HG02642 (cell line): ENCODE measurements around the gene OR2F1.
"Not testable (repeated sequence)": the region's sequence is repeated elsewhere in the genome, so short reads cannot be mapped to it uniquely, and the experiment has no call there.

Experiments used
- ATAC-seq: cut with Tn5 transposase; IDR thresholded peaks from one replicate; pipeline ENCODE4 v1.9.1; 2021; ENCODE audit warnings: mild to moderate bottlenecking; ENCODE audit not compliant: unreplicated experiment, poor library complexity

OR2F1 gene

DNA sequence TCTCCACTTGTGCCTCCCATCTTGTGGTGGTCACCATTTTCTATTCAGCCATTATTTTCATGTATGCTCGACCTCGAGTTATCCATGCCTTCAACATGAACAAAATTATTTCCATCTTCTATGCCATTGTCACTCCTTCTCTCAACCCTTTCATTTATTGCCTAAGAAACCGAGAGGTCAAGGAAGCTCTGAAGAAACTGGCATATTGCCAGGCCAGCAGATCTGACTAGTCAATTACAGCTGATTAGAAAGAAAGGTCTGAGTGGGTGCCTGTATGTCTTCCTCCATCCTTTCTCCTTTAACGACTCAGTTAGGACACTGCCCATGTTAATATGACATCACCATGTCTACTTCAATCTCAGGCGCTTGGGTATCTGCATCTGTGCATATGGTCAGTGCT lies 50.1 kb downstream of the OR2F1 start:
- ATAC-seq = no peak

DNA sequence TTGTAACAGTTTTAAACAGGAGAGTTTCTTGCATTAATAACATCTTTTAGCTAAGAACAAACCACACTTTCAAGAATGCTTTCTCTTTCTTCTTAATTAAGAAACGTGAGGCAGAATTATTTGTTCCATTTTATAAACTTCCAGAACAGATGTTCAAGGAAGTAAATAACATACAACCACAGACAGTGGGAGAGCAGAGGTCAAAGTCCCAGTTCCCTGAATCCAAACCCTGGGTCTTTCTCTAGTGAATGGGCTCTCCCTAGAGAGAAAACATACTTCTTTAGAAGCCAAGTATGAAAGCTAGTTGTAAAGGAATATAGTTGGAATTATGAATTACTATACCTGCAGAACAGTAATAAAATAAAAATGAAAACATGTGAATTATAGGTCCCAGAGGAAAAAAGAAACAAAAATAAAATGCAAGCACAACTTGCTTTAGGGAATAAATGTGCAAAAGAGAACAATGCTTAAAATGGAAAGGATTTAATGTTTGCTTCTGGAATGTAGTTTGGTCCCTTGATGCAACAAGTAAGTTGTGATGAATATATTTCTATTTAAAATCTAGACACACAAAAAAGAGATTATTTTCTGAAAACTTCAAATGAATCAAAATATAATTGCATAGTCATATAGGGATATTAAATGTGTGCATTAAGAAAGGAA lies 51.5 kb downstream of the OR2F1 start:
- no peak for ATAC-seq

DNA sequence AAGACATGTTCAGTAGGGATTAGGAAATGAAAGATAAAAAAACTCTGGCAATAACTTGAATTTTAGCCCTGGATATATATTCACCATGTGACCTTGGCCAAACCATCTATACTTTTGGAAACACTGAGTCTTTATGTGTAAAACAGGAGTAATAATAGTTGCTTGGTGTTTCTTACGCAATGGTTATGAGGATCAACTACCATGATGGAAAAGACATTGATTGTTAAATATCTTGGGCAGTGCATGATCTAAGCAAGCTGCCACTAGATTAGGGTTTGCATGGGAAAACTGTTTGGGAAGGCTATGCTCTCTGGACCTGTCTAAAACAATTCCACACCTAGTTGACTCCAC lies 52.0 kb downstream of the OR2F1 start:
- ATAC-seq = no peak

DNA sequence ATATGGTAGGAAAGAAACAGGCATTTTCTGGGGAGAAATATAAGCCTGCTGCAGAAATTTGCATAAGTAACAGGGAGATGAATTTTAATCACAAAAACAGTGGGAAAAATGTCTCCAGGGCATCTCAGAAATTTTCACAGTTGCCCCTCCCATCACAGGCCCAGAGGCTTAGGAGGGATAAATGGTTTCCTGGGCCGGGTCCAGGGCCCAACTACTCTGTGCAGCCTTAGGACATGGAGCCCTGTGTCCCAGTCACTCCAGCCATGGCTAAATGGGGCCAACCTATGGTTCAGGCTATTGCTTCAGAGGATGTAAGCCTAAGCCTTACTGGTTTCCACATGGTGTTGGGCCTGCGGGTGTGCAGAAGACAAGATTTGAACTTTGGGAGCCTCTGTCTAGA lies 54.7 kb downstream of the OR2F1 start:
- no peak for ATAC-seq

DNA sequence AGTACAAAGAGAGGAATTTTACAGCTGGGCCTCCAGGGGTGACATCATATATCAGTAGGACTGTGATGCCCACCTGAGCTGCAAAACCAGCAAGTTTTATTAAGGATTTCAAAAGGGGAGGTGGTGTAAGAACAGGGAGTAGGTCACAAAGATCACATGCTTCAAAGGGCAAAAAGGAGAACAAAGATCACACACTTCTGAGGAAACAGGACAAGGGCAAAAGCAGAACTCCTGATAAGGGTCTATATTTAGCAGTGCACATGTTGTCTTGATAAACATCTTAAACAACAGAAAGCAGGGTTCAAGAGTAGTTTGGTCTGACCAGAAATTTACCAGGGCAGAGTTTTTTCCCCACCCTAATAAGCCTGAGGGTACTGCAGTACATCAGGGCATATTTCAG lies 55.4 kb downstream of the OR2F1 start:
- not testable (repeated sequence) for ATAC-seq

DNA sequence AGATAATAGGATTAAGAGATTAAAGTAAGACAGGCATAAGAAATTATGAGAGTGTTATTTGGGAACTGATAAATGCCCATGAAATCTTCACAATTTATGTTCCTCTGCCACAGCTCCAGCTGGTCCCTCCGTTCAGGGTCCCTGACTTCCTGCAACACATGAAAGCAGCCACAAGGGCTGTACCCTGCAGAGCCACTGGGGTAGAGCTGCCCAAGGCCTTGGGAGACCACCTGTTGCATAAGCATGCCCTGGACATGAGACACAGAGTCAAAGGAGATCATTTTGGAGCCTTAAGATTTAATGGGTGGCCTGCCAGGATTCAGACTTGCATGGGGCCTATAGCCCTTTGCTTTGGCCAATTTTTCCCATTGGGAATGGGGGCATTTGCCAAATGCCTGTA lies 56.2 kb downstream of the OR2F1 start:
- ATAC-seq = not testable (repeated sequence)

DNA sequence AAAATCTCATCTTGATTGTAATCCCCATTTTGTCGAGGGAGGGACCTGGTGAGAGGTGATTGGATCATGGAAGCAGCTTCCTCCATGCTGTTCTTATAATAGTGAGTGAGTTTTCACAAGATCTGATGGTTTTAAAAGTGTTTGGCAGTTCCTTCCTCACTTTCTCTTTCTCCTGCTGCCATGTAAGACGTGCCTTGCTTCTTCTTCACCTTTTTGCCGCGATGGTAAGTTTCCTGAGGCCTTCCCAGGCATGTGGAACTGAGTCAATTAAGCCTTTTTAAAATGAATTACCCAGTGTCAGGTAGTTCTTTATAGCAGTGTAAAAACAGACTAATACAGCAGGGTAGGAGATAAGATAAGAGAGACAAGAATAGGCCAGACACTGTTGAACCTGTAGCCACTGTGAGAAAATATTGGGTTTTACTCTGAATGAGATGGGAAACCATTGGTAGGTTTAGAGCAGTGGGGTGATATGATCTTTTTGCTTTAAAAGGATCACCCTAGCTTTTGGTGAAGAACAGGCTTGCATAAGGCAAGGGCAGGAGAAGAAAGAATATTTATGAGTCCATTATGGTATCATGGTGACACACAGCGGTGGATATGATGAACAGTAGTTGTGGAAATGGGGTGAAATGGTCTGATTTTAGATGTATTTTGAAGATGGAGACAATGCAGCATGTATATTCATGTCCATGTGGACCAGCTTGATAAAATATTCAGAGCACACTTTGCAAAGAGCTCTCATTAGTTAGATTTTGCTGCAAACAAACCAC lies 57.0 kb downstream of the OR2F1 start:
- no peak for ATAC-seq
